ENCODE measurements around the gene ADAM8. TPM values are rescaled to one million over a fixed set of nuclear protein-coding genes. Genes with fewer than 3 reads are reported as not detected.

The ADAM8 gene
- total and polyA plus RNA-seq, 2 of the 8 experiments (the other 6 are each of a cell fraction or from before 2014, with no cell fraction given), result 4.6 TPM

DNA sequence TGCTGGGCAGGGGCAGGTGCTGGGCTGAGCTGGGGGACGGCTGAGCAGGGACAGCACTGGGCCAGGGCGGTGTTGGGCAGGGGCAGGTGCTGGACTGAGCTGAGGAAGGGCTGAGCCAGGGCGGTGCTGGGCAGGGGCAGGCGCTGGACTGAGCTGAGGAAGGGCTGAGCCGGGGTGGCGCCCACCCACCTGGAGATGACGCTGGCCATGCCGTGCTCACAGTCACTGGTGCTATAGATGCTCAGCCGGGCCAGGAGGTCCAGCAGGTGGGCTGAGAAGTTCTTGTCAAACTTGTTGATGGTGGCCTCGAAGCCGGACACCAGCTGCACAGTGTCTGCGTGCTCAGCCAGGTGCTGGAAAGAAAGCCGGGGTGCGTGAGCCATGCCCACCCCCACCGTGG lies 4.4 kb upstream of the ADAM8 start (continued):
- TF ChIP-seq RBBP5 (IDR thresholded peaks at IDR 0.05; ENCODE audit: borderline replicate concordance, low read depth, low read length), result no peak
